ENCODE results near the gene PORCN. TPM values are rescaled to one million over a fixed set of nuclear protein-coding genes. Genes with fewer than 3 reads are reported as not detected.

Gene PORCN
- total RNA-seq = 5.5 TPM

DNA sequence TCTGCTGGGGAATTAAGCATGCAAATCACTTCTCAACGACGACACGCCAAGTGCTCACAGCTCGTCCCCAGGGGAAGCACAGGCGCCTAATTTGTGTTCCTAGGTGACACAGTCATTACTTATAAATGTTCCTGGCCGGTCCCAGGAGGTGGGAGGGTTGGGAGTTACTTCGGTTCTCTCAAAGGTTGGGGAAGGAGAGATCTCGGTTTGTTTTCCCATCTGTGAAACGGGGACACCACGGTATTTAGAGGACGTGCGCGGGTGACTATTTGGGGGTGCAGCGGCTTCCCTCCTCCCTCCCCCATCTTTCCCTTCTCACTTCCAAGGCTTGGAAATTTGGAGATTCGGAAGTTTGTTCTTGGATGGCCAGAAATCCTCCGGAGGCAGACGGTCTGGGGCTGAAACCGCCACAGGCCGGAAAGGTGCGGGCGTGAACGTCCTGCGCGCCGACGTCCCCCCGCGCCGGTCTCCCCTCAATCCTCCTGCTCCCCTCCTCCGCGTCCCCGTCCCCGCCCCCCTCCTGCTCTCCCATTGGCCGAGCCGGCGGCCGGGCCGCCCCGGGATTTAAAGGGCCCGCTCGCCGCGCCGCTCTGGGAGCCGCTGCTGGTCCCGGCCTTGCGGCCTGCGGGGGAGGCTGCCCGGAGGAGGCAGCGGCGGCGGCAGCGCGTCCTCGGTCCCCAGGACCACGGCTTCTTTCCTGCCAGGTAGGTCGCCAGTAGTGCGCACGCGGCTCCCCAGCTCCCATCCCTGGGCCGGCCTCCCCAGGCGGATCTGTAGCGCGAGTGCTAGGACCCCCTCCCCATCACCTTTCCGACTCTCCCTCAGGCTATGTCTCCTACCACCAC lies at the start of gene PORCN:
Gene PORCN, plus strand, starts transcription at position 593 of the 845 bp plus-strand sequence. CDS start 829 bp downstream, outside the sequence.
- peak; percentile 74 for DNase-seq

DNA sequence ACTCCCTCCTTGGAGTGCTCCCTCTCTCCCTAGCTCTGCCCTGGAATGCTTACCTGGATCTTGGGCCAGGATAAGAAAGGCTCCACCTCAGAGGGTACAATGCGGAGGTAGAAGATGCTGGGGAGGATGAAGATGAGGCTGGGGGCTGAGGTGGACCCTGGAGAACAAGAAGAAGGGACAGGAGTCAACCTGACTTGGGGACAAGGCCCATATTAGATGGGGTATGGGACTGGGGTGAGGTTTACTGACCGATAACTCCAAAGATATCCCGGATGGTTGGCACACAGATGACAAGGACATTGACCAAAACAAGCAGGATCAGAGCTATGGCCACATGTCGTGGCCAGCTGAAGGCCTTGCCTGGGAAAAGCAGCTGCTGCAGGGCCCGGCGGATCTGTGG lies 49.3 kb upstream of the PORCN start:
- DNase-seq = no peak

DNA sequence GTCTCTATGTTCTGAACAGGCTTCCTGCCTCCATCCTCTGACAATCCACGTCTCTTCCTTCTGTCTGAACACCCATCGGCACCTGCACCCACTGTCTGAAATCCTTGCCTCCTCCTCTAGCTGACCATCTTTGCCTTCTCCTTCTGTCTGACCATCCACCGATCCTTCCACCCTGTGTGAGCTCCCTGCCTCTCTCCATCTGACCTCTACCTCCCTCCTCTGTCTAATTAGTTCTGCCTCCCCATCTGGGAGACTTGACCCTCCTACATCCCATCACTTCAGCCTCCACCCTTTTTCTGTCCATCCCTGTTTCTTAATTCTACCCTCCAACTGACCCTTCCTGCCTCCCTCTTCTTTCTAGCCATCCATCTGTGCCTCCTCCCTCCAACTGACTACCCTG lies 48.8 kb upstream of the PORCN start:
- no peak for DNase-seq

DNA sequence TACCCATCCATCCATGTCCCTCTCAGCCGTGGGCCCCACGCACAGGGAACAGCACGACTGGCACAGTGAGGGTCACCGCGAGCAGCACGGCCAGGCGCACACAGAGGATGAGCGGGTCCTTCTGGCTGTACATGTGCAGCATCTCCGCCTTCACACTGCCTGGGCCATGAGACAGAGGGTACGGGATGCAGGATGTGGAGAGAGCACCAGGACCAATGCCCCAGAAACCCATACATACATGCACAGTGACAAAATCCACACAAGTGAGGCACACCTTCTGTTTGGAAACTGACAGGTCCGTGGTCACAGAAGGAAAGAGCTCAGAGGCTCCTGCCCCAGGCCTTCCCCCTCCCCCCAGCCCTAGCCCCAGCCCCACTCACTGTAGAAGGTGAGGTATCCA lies 48.2 kb upstream of the PORCN start:
- DNase-seq = no peak

DNA sequence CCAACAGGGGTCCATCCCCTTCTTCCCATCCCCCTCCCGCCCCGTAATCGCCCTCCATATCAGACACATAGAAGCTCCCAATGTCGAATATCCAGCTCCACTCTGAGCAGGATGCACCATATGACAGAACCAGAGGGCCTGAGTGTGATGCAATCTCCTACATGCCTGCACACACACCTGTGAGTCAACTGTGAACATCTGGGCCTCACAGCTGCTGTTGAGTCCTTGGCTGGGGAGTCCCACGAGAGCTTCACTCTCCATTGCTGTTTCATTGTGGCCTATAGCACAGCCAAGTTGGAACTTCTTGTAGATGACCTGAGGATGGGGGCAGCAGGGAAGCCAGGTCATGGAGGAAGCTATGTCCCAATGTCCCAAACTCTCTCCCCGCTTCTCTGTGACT lies 47.0 kb upstream of the PORCN start:
- DNase-seq = no peak

DNA sequence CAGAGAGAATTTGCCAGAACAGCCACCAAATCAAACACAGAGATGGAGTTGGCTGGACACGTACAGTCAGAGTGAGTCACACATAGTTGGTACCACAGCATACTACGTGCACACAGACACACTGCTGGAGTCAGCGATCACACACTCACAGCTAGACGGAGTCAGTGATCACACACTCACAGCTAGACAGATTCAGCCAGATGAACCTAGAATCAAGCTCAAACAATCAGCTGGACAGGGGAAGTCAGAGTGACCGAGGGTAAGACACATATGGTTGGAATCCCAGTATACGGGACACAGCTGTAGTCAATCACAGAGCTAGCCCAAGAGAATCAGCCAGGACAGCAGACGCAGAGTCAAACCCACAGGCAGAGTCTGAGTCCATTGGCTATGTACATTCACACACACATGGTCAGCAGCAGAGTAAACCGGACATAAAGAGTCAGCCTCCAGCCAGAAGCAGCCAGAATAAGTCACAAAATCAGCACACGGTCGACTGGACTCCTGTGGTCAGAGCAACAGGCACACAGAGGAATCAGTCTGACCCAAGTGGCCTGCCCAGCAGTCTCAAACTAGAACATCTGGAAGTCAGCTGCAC lies 43.4 kb upstream of the PORCN start:
- DNase-seq = no peak

DNA sequence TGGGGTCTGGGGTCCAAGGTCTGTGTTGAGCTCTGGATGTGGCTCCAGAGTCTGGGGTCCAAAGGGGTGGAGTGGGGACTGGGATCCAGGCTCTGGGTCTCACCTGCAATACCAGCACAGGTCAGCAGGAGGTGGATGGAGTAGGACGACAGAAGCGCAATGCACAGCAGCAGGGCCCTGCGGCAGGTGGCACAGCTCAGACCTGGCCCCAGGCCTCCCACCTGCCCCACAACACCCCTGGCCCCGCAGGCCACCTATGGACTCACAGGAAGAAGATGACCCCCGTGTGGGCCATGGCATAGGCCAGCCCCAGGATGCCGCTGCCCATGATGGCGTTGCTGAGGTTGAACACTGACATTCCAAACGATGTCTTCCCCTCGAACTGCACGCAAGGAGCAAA lies 42.1 kb upstream of the PORCN start:
- DNase-seq = no peak

DNA sequence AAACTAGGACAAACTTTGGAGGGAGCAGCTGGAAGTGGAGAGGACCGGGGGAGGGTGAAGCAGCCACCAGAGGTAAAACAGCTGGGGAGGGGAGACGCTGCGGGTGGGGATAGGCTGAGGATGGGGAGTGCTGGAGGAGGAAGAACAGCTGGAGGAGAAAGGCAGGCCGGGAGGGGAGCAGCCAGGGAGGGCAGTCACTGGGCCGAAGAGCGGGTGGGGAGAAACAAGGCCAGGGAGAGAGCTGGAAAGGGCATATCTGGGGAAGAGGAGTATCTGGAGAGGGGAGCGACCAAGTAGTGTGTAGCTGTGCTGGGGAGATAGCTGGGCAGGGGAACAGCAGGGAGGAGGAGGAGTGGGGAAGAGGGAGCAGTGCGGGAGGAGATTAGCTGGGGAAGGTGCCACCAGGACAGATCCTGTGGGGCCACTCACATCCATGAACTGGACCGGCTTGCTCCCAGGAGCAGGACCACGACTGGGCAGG lies 41.5 kb upstream of the PORCN start:
- DNase-seq = no peak

DNA sequence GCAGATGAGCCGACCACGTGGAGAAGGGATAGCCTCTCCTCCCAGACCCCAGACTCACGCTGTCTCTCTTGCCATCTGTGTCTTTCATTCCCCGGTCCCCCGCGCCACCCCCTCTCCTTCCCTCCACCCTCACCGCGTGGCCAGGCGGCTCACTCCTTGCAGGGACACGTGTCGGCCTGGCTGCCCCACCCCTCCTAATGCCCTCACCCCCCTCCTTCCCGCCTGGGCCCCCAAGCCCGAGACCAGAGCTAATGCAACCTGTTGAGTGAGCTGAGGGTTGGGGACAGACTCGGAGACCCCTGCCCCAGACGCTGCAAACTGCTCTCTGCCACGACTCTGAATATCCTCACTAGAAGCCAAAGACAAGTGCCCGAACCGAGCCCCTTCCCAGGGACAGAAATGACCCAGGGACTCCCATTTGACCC lies 40.5 kb upstream of the PORCN start:
- no peak for DNase-seq

DNA sequence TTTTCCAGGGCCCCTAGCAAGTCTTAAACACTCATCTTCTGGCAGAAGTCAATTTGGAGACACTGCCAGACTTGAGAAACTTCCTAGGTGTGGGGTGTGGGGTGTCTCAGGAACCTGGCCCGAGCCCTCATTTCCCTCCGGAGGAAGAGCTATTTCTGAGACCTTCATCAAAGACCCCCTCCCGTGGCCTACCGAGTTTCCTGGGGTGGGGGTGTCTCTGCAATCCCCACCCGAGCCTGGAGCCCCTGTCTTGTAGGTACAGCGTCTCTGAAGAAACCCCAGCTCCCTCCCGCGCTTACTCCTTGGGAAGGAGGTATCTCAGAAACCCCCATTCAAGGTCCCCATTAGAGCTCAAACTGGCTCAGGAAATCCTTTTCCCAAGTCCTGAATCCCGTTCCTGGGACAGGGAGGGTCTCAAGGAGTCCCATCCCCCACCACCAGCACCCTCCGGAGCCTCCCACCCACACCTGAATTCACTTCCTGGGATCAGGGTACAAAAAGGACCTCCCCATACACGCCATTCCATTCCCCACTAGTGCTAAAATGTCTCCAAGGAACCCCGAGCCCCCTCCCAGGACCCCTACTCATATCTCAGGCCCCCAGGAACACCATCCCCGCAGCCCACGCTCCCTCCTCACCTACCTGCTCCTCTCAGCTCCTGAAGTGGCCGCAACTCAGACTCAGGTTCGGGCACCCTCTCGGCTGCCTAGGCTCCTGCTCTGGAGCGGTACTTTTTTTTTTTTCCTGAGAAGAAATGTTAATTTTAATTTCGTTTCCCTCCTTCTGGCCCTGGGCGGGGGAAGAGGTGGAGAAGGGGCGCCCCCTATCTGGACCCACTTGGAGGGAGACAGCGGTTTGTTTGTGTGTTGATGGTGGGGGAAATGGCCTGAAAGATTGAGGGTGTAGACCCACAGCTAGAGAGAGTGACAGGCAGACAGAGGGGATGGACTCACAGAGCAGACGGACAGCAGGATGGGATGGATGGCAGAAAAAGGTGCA lies 39.8 kb upstream of the PORCN start:
- DNase-seq = no peak

DNA sequence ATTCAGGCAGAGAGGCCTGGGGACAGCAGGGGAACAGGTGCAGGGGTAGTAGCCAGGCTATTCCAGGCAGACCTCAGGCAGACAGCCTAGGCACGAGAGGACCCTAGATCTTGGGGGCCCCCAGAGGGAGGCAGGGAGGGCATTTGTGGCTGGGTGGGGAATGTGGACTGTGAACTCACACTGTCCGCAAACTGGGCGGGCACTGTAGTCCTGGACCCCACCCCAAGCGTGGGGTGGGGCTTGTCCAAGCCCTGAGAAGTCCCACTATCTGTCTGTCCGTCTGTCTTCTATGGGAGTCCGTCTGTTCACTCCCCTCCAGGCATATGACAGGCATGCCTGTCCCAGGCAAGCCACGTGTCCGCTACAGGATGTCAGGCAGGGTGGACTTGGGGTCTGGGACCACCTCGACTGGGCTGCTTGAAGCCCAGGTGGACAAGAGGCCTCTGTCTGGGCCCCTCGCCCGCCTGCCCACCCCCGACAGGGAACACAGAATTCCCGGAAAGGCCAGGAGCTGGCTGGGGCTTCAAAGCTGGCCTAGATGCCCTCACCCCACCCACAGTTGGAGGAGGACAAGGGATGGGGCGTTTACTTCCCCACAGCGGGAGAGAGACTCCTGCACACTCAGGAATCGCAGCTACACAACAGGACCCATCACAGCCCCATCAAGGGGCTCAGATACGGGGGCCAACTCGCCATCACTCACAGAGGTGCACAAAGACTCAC lies 38.5 kb upstream of the PORCN start, which contains the start of gene SLC38A5:
Gene SLC38A5, minus strand, starts transcription at position 151 of the 723 bp plus-strand sequence. CDS start 2,336 bp downstream, outside the sequence.
- DNase-seq = no peak

DNA sequence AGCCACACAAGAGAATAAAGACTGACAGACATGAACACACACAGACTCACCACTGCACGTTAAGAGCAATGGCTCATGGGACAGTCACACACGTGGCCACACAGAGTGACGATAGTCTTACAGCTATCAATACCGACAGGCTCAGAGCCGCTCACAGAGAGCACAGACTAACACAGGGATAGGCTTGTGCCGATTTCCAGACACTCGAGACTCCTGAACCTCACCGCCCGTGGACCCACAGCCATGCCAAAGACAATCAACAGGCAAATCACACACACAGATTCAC lies 38.0 kb upstream of the PORCN start:
- DNase-seq = no peak

DNA sequence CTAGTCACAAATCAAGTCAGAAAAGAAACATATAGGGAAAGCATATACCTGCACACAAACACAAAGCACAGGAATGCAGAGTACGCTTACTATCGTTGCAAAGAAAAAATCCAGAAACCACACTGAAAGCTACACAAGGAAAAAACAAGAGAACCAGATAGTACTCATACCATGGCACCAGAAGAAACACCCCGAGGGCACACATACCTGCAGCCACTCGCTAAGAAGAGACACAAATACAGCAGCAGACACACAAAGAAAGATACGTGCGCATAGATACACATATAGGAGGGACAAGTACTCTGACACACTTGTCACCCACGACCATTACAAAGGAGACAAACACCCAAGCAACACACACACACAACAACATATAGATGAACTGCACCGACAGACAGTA lies 37.3 kb upstream of the PORCN start:
- DNase-seq = no peak

DNA sequence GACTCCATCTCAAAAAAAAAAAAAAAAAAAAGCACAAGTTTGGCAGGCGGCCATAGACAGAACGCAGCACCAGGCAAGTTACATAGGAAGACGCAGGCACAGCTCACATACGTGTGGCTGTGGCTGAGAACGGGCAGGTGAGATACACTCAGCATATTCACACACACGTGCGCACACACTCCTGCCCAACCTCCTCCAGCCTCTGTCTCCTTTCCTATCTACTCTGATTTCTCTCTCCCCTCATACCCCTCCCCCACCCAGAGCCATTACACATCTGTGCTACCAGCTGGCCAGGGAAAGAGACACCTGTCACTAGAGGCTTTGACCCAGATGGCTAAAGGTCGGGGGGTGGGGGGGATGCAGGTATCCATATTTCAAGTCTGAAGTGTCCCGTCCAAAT lies 36.6 kb upstream of the PORCN start:
- no peak for DNase-seq

DNA sequence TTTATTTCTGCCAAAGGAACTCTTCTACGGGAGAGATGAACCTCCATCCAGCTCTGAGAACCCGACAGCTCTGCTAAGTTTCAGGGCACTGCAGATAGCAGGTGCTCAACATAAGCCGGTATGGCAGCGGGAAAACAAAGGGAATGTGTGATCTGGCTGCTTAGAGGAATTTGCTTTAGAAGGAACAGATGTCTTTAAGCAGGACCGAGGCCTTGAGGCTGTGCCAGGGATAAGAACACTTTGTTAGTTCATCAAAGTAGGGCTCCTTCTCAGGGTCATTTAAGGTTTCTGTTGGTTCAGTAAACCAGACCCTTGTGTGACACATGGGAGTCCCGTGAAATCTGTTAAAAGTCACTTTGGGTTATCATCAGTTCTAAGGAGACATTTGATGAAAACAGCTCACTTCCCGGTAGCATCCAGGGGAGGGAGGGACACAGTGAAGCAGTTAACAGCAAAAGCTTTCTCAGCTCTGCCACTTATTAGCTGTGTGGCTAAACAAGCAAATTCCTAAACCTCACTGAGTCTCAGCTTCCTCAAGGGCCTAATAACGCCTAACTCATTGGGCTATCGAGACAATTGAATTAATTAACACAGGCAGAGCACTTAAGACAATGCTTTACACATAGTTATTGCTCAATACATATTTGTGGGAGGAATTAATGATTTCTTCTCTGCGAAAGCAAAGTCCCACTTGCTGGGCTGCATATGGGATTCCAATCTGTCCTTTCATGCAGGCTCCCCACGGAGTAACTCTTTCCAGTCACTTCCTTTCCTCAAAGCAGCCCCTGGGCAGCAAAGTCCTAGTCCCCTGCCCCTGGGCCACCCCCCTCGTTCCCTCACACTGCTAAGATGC lies 35.7 kb upstream of the PORCN start:
- DNase-seq = no peak

DNA sequence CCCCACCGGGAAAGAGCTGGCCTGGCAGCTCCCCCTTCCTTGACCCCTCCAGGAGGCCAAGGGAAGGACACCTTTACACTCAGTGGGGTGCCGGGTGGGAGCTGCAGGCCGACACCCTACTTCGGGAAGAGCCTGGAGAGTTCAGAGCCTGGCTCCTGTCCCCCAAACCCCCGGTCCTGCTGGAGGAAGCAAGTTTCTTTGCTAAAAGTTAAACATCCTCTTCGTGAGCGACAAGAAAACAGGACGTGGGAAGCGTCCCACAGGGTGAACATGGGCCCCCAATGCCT lies 35.1 kb upstream of the PORCN start:
- DNase-seq = no peak

DNA sequence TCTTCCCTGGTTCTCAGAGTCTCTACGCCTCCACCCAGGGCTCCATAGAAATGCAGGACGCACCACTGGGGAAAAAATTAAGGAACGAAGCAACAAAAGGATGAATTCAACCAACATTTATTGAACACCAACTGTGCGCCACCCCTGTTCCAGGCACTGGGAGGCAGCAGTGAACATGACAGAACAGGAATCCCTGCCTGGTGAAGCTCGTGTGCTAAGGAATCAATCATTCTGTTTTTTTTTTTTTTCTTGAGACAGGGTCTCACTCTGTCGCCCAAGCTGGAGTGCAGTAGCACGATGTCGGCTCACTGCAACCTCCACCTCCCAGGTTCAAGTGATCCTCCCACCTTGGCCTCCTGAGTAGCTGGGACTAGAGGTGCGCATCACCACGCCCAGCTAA lies 34.7 kb upstream of the PORCN start:
- no peak for DNase-seq

DNA sequence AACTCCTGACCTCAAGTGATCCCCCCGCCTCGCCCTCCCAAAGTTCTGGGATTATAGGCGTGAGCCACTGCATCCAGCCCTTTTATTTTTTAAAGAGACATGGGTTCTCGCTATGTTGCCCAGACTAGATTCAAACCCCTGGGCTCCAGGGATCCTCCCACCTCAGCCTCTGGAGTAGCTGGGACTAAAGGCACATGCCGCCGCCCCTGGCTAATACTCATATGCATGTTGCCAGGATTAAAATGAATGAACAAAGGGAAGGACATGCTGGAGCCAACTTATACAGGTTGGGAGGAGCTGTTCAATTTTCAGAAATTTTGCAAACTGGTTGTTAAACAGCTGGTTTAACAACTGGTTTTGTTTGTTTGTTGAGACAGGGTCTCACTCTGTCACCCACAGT lies 34.2 kb upstream of the PORCN start:
- no peak for DNase-seq

DNA sequence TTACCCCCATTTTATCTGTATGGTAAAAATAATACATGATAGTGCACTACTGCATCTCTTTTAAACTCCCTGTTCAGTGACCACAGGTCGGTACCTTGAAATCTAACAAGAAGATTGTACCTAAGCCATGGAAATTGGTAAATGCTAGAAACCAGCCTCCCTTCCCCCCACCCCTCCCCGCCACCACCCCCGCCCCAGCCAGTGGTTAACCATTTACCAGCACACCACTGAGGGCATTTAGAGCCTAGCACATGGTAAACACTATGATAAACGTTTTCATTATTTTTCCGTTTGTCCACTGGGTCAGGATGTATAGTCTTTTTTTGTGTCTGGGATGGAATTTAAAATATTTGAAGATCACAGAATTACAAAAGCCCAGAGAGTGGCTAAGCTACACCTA lies 33.5 kb upstream of the PORCN start:
- DNase-seq = no peak

DNA sequence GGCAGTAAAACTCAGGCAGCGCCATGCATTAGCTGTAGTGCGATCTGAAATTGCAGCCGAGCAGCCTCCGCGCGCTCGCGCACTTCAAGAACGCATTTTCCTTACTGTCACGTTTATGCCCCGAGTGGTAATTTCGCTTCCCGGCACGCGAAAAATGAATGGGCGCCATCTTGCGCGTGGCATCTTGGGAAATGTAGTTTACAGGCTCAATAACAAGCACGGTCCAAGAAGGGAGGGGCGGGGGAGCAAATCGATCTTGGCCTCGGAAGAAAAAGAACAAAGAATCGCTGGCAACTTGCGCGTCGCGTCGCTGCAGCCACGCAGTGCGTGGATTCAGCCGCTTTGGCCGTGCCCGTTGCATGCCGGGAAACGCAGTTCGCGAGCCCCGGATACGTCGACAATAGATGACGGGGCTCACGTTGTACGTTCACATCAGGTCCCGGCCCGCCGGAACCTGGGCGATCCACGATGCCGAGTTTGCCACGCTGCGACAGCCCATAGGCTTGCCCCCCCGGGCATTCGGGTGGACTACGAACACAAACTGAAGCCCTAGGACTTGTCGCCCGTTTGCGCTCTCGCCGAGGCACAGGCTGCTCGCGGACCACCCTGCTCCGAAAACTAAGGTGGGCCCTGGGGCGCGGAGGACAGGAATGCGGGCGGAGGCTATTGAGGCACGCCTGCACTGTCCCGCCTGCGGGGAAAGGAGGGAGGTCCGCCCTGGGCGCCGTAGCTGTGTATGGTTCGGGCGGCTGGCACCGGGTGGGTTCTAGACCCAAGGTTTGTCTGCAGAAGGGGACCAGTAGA lies 32.8 kb upstream of the PORCN start, which contains the start of gene FTSJ1:
Gene FTSJ1, plus strand, starts transcription at position 426 of the 804 bp plus-strand sequence. CDS start 1,849 bp downstream, outside the sequence.
- peak; percentile 89 for DNase-seq

Measured in occipital lobe (tissue), 2 donors.